Choroid plexus epithelial cell (primary cell): ENCODE measurements around the gene CKMT2.

Experiments
- DNase-seq: peaks from one replicate; pipeline ENCODE4 v3.0.0-alpha.2; 2010; ENCODE audit warnings: low read depth
- H3K4me3 ChIP-seq: 2 replicates; pipeline ENCODE4 v1.5.1; 2011; ENCODE audit warnings: low read depth, mild to moderate bottlenecking, control low read depth, low read length, moderate library complexity
- CTCF ChIP-seq: conservative IDR thresholded peaks from 2 replicates; pipeline ENCODE4 v1.5.1; 2011; ENCODE audit warnings: low read depth, mild to moderate bottlenecking, control low read depth, inconsistent platforms, low read length, moderate library complexity

Gene CKMT2

GRCh38 chr5:81228084-81228483, 5.0 kb upstream of the CKMT2 start:
- DNase-seq = no peak
- no peak for TF ChIP-seq CTCF
- H3K4me3 ChIP-seq = no peak overlapping the region

GRCh38 chr5:81230416-81230815, 2.7 kb upstream of the CKMT2 start:
- no peak for TF ChIP-seq CTCF
- H3K4me3 ChIP-seq = no peak overlapping the region
- no peak for DNase-seq

DNA sequence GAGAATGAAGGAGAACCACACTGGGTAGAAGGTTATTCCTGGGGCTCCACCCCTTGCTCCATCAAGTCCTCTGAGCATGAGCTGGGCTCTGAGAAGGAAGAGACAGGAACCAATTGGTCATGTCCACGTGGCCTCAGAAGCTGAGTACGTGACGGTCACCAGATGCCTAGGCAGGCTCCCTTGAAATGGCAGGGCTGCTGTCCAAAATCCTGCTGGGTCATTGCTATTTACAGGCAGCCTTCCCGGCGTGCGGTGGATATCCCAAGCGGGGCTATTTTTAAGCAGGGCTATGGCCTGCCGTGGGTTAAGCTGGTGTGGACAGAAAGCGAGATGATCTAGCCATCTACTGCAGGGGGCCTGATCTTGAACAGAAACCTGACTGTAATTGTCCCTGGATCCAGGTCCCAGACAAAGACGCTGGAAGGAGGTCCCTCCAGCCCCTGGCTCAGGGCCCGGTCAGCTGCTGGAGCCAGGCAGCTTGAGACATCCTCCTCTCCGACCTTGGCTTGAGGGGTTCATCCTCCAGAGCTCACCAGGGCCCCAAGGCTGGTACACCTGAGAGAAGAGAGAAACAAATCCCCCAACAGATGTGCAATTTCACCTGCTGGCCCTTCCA, 550 bp upstream of the CKMT2 start:
- peak overlapping the region; percentile 49 for H3K4me3 ChIP-seq
- no peak for TF ChIP-seq CTCF
- DNase-seq = peak; percentile 38

DNA sequence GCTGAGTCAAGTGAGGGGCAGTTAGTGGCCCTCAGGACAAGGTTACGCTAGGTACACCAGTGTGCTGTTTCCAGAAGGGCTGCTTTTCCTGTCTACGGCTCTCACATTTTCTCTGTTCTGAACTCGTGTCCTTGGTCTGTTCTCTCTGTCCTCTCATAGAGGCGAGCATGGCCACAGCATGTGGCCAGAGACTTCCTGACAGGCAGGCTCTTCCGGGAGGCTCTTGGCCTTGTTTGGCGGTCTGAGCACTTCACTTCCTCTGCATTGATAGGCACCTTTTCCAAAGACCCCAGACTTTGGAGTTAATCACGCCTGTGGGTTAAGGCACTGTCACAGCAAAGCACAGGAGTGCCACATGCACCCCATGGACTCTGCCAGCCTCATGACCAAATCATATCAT, 1.2 kb downstream of the CKMT2 start:
- no peak overlapping the region for H3K4me3 ChIP-seq
- TF ChIP-seq CTCF = no peak
- no peak for DNase-seq

DNA sequence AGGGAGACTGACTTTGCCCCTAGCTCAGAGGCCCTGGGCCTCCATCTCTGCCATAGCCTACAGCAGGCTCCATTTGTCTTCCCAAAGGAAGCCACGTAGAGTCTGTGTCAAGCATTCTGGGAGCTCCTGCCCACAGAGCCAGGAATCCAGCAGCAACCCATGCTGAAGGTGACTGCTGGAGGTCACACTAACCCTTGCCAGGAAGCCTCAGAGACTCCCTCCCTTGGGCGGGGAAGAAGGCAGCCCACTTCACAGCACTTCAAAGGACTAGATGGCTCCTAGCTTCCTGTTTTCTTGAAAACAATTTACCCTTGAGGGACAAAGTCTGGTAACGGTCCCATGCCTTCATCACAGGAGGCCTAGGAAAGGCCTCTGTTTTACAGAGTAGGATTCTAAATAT, 1.7 kb downstream of the CKMT2 start:
- DNase-seq = no peak
- TF ChIP-seq CTCF = no peak
- H3K4me3 ChIP-seq = no peak overlapping the region

DNA sequence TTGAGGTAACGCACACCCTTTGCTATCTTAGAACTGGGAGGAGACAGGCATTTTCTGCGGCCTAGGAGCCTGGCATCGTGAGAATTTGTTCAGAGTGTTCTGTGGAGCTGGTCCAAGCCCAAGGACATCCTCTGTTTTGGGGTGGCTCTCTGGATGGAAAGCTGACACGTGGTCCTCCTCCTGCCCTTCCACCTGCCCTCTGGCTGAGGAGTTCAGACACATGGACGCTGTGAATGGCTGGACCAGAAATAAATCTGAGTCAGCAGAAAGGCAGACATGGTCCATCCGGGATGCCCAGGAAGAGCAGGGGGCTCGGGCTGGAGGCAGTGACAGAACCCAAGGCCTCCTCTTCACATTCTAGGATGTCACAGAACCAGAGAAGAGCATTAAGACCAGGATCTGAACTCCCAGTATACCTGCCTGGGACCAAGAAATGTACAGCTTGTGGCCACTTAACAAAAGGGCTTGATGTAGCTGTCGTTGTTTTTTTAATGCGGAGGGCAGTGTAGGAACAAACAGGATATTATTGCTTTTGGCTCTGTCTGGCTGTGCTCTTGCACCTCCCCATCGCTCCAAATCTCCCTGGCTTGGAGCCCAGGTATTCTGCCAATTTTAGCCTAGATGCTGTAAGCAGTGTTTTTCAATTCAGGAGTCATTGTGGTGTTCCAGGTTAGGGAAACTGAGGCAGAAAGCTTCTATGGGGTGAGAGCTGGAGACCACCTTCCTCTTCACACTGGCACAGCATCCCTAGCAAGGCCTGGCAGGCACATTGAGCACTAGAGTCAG, 2.4 kb downstream of the CKMT2 start:
- peak; percentile 13 for DNase-seq
- no peak overlapping the region for H3K4me3 ChIP-seq
- no peak for TF ChIP-seq CTCF

DNA sequence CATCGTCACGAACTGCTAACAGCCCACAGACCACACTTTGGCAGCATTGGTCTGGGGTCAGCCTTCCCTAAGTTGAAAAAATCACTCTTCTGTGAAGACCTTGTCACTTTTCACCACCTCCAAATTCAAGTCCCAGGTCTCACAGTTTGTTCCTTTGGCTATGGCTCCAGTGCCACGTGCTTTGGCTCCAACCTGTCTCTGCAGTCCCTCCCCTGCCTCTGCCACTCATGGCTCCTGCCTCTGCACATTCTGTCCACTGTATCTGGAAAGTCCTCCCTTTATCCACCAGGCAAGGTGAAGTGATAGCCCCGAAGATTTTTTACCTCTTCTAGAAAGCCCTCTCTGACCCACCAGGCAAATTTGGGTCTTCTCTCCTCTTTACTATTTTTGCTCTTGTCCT, 5.3 kb downstream of the CKMT2 start:
- H3K4me3 ChIP-seq = no peak overlapping the region
- DNase-seq = no peak
- TF ChIP-seq CTCF = no peak
